Mononuclear cell (primary cell): Measurements from ENCODE around the gene RLN2. TPM values are rescaled to one million over a fixed set of nuclear protein-coding genes. Genes with fewer than 3 reads are reported as not detected.
"Not testable (repeated sequence)": the region's sequence is repeated elsewhere in the genome, so short reads cannot be mapped to it uniquely, and the experiment has no call there.

ENCODE experiments used
- H3K27me3 ChIP-seq: 2 replicates; pipeline ENCODE4 v1.6.0; 2011; ENCODE audit warnings: low read length, control low read depth; ENCODE audit not compliant: insufficient read depth
- H3K4me1 ChIP-seq: 2 replicates; pipeline ENCODE4 v1.5.1; 2011; ENCODE audit warnings: mild to moderate bottlenecking, low read length, control low read depth; ENCODE audit not compliant: insufficient read depth
- H3K4me3 ChIP-seq: 2 replicates; pipeline ENCODE4 v1.5.1; 2011; ENCODE audit warnings: mild to moderate bottlenecking, low read length, moderate library complexity
- H3K9me3 ChIP-seq: 2 replicates; pipeline ENCODE4 v1.5.1; 2011; ENCODE audit warnings: low read depth, mild to moderate bottlenecking, control low read depth, low read length
- total RNA-seq: library from RNA; depleted of rRNA; stranded (reverse); fragments of >200 nt; gene quantifications from one replicate; pipeline ENCODE4 v1.2.3, GENCODE V29; 2012

Gene RLN2
- total RNA-seq: 0.31 TPM

DNA sequence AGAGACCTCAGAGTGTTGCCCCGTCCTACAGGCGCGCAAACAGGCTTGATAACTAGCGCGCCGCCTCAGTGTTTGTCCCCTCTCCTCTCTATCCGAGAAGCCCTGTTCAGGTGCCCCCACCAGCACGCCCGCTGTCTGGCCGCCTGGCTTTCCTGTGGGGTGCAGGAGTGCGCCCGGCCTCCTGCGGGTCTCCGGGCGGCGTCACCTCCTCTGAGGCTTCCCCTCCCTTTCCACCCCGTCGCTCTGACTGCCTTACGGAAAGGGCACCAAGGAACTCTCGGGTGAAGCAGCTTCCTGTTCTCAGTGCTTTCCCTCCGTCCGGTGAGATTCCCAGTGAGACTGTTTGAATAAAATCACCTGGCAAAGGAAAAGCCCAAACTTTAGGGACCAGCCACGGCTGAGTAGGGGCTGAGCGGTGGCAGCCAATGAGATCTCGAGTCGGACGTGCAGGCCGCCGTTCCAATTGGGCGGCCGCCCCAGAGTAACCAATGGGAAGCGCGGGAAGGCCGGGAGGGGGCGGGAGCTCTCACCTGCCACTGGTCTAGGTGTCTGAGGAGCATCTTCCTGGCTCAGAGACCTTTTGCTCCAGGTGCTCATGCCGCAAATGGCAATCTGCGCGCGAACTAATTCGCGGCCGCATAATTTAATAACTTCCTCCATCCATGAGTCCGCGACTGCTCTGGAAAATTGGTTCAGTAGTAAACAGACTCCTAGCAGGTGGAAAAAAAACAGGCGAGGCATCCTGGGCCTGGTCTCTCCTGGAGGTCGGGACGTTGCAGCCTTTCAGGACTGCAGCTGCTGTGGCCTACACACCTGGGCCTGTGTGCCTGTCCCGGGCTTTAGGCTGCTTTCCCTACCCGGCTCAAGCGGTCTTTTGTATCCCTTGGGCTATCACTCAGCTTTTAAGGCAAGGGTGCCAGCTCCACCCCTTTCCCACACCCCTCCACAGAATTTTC lies at the start of gene RLN2:
RLN2 (minus strand) TSS at position 877 of the 956 bp plus-strand sequence; CDS start at position 741, 136 bp downstream.
- H3K4me1 ChIP-seq, H3K4me3 ChIP-seq, H3K27me3 ChIP-seq, H3K9me3 ChIP-seq: not testable (repeated sequence)

GRCh38 chr9:5354184-5354583 lies 49.7 kb upstream of the RLN2 start:
- H3K9me3 ChIP-seq: no peaks in the 10 kb centered on the region
- H3K4me1 ChIP-seq: peaks cover 12% of the 10 kb centered on the region
- H3K27me3 ChIP-seq: no peaks in the 10 kb centered on the region
- no peak overlapping the region for H3K4me3 ChIP-seq

DNA sequence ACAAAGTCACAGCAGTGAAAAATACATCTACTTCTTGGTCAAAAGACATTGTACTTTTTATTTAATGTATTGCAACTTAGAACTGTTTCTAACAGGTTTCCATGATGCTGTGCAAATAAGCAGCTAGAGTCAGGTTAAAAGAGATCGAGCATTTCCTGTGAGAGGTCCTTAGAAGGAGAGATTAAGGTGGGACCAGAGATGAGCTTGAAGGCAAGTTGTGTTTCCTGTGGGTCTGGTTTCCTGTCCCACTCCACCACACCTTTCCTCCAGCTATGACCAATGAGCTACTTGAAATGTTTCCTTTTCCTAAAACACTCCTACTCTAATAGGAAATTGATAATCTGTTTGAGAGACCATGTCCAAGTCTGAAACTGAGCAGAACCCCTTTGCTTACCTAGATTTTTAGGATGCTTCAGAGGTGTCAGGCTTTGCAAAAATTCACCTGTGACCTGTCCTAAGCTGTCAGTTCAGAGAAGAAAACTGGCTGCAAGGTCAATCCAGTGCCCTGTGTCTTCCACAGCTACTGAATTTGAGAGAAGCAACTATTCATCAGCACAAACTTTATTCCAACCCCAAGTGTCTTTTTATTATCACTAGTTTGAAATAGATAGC lies 48.2 kb upstream of the RLN2 start:
- Histone ChIP-seq H3K4me1 (peaks cover 12% of the 10 kb centered on the region), H3K4me3 (no peak overlapping the region), H3K27me3 (no peaks in the 10 kb centered on the region), H3K9me3 (no peaks in the 10 kb centered on the region)

GRCh38 chr9:5338992-5339981 lies 34.8 kb upstream of the RLN2 start, which contains the start of gene RLN1:
RLN1 (minus strand) TSS chr9:5339876; CDS start chr9:5339746, 130 bp downstream.
- not testable (repeated sequence) for H3K27me3 ChIP-seq, H3K4me3 ChIP-seq, H3K4me1 ChIP-seq, H3K9me3 ChIP-seq

GRCh38 chr9:5336688-5337087 lies 32.2 kb upstream of the RLN2 start:
- Histone ChIP-seq H3K4me3 (no peak overlapping the region), H3K27me3 (no peaks in the 10 kb centered on the region), H3K4me1 (peaks cover 7% of the 10 kb centered on the region), H3K9me3 (no peaks in the 10 kb centered on the region)

GRCh38 chr9:5331276-5331675 lies 26.8 kb upstream of the RLN2 start:
- H3K27me3 ChIP-seq, H3K4me3 ChIP-seq: not testable (repeated sequence)

GRCh38 chr9:5326893-5327548 lies 22.5 kb upstream of the RLN2 start:
- no peaks in the 10 kb centered on the region for H3K9me3 ChIP-seq
- H3K27me3 ChIP-seq: no peaks in the 10 kb centered on the region
- H3K4me3 ChIP-seq: no peak overlapping the region
- H3K4me1 ChIP-seq: no peaks in the 10 kb centered on the region

More at GRCh38 chr9:5331276-5331675, 26.8 kb upstream of the RLN2 start:
- not testable (repeated sequence) for H3K4me1 ChIP-seq, H3K9me3 ChIP-seq

GRCh38 chr9:5326187-5326586 lies 21.7 kb upstream of the RLN2 start:
- H3K9me3 ChIP-seq: no peaks in the 10 kb centered on the region
- no peaks in the 10 kb centered on the region for H3K27me3 ChIP-seq
- no peak overlapping the region for H3K4me3 ChIP-seq
- peaks cover 3% of the 10 kb centered on the region for H3K4me1 ChIP-seq

DNA sequence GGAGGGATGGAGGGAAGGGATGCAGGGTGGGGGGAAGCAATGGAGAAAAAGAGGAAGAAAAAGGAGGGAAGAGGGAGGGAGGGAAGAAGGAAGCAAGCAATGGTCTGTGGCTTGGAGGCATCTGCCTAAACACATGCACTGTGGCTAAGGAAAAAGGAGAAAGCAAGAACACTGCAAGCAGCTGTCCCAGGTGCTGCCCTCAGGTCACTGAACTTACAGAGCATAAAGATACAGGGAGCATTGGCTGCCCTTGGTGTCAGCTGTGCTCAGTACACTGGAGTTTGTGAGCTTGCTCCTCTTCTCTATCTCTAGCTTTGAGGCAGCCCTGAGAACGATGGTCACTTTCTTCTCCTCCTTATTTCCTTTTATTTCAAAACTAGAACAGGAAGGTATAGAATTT lies 17.1 kb upstream of the RLN2 start:
- not testable (repeated sequence) for H3K4me3 ChIP-seq, H3K4me1 ChIP-seq, H3K9me3 ChIP-seq, H3K27me3 ChIP-seq

- Histone ChIP-seq H3K9me3 (no peaks in the 10 kb centered on the region), H3K27me3 (no peaks in the 10 kb centered on the region), H3K4me1 (peaks cover 3% of the 10 kb centered on the region), H3K4me3 (no peak overlapping the region)
Measured at GRCh38 chr9:5321058-5321457, 16.5 kb upstream of the RLN2 start.

DNA sequence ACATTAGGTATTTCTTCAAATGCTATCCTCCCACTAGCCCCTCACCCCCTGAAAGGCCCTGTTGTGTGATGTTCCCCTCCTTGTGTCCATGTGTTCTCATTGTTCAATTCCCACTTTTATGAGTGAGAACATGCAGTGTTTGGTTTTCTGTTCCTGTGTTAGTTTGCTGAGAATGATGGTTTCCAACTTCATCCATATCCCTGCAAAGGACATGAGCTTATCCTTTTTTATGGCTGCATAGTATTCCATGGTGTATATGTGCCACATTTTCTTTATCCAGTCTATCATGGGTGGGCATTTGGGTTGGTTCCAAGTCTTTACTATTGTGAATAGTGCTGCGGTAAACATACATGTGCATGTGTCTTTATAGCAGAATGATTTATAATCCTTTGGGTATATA lies 11.9 kb upstream of the RLN2 start:
- peaks cover 10% of the 10 kb centered on the region for H3K9me3 ChIP-seq
- not testable (repeated sequence) for H3K4me1 ChIP-seq, H3K27me3 ChIP-seq, H3K4me3 ChIP-seq

DNA sequence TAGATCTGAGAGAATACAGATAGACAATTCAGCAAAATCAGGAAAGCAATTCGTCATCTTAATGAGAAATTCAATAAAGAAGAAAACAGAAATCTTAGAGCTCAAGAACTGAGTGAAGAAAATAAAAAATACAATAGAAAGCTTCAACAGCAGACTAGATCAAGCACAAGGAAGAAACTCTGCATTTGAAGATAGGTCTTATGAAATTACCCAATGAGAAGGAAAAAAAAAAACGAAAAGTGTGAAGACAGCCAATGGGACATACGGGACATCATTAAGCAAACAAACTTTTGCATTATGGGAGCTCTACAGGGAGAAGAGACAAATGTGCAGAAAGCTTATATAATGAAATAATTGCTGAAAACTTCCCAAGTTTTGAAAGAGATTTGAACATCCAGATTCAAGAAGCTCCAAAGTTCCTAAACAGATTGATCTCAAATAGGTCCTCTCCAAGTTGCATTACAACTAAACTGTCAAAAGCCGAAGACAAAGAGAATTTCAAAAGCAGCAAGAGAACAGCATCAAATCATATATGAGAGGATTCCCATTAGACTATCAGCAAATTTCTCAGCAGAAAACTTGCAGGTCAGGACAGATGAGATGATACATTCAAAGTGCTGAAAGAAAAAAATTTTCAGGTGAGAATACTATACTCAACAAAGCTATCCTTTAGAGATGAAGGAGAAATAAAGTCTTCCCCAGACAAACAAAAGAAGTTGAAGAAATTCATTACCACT lies 10.8 kb upstream of the RLN2 start:
- Histone ChIP-seq H3K4me3 (no peak overlapping the region), H3K27me3 (no peaks in the 10 kb centered on the region), H3K9me3 (peaks cover 10% of the 10 kb centered on the region), H3K4me1 (no peaks in the 10 kb centered on the region)

DNA sequence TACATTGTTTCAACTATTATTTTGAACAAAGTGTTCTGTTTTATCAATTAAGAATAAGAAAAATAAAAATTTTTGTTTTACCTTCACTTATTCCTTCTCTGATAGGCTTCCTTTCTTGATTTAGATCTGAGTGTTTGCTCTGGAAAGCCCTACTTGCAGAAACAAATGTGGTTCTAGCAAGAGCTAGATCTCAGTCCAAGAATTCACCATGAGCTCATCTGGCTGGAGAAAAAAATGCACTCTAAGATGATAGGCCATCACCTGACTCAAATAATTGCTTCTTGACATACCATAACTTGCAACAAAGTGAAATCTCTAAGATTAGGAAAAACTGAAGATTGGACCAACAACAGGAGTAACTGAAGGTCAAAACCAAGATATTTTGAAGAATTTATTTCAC lies 6.3 kb upstream of the RLN2 start:
- peaks cover 9% of the 10 kb centered on the region for H3K9me3 ChIP-seq
- no peaks in the 10 kb centered on the region for H3K27me3 ChIP-seq
- H3K4me3 ChIP-seq: no peak overlapping the region

GRCh38 chr9:5305741-5306140 lies 1.2 kb upstream of the RLN2 start:
- Histone ChIP-seq H3K27me3 (no peaks in the 10 kb centered on the region), H3K4me1 (peaks cover 7% of the 10 kb centered on the region), H3K9me3 (no peaks in the 10 kb centered on the region), H3K4me3 (no peak overlapping the region)

More for the DNA sequence above, 6.3 kb upstream of the RLN2 start:
- no peaks in the 10 kb centered on the region for H3K4me1 ChIP-seq
